Hematopoietic multipotent progenitor cell (in vitro differentiated cells): ENCODE results near the gene ATF7. TPM values are rescaled to one million over a fixed set of nuclear protein-coding genes. Genes with fewer than 3 reads are reported as not detected.
"Not testable (repeated sequence)": the region's sequence is repeated elsewhere in the genome, so short reads cannot be mapped to it uniquely, and the experiment has no call there.

Source experiments
- DNase-seq, 3 donors: peaks; one replicate each; pipeline ENCODE4 v3.0.0-alpha.2; 2011 to 2015; ENCODE audit warnings: low read depth in 2 of 3, low spot score in 2 of 3
- total RNA-seq: library from RNA; depleted of rRNA; stranded (reverse); fragments of >200 nt; gene quantifications from one replicate; pipeline ENCODE4 v1.2.3, GENCODE V29; 2012

The ATF7 gene
- total RNA-seq, 1 donor = 13.5 TPM

- DNase-seq = no peak
Observed at GRCh38 chr12:53568809-53569557, 57.2 kb downstream of the ATF7 start.

DNA sequence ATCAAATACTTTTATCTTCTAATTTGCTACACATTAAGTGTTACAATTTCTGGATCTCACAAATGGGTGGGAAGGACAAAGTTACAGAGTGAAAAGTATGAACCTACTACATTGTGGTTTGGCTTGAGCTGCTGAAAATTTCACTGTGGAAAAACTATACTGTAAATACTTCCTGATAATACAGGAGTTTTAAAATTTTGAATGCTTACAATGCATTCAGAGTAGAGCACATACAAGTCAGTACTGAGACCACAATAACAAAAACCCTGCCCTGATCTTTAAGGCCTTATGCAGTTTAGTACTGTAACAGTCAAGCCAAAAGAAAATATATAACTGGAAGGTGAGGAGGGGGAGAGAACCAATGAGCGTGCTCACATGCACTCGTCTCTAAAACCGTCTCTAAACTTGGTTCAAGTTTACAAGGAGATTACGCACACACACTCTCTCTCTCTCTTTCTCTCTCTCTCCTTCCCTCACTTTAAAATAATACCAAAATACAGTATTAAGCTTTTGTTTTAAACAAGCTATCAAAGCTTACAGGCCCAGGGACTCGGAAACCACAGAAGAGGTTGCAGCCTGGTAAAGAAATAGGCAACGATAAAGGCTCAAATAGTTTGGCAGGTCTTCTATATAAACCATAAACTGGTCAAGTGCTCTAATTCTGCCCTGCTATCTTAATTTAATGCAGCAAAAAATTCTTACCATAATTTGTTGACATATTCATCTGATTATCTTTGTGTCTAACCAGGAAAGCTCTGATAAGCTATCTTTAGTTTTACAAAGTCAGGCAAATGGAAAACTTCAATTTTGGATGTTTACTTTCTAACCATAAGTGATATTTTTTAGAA lies 58.0 kb downstream of the ATF7 start:
- peak in 1 of 3 donors; percentile 17 for DNase-seq

DNA sequence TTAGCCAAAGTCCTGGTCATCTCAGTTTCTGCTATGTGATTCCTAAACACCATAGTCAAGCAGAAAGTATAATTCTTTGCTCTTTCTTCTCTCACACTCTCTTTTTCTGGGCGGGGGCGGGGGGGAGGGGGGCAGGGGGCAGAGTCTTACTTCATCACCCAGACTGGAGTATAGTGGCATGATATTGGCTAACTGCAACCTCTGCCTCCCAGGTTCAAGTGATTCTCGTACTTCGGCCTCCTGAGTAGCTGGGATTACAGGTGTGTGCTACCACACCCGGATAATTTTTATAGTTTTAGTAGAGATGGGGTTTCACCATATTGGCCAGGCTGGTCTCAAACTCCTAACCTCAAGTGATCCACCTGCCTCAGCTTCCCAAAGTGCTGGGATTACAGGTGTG lies 60.8 kb downstream of the ATF7 start:
- not testable (repeated sequence) for DNase-seq

GRCh38 chr12:53564941-53565340 lies 61.2 kb downstream of the ATF7 start:
- DNase-seq = no peak

DNA sequence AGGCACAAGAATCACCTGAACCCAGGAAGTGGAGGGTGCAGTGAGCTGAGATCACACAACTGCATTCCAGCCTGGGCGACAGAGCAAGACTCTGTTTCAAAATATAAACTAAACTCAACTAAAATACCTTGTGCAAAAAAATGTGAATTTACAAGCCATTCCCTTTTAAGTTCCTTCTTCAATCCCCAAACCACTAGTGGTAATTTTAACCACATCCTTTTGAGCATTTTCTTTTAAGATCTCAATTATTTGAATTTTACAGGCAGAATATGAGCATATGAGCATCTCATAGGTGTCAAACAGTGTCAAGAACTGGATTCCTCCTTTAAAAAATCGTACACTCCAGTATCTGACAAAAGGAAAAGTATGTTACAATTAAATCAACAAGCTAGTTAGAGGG lies 61.9 kb downstream of the ATF7 start:
- peak in 1 of 3 donors; percentile 27 for DNase-seq

DNA sequence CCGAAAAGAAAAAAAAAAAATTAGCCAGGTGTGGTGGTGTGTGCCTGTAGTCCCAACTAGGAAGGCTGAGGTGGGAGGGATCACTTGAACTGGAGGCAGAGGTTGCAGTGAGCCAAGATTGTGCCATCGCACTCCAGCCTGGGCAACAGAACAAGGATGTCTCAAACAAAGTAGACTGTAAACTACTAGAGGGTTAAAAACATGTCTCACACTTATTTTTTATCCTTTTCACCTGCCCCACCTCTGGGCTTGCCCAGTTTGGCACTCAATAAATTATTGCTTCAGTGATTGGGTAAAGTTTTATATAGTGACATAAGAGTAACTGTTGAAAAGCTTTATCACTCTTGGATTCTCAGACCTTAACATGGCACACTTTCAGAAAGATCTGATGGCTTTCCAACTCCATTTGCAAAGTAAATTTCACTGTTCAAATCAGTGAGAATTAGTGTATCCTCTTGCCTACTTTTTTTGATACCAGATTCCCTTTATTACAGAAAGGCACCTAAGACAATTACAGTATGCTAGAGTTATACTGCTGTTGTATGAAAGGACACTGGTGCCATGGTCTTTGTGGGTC lies 62.6 kb downstream of the ATF7 start:
- no peak for DNase-seq

- DNase-seq = peak in 1 of 3 donors; percentile 35
Observed at GRCh38 chr12:53561590-53561953, 64.6 kb downstream of the ATF7 start.

DNA sequence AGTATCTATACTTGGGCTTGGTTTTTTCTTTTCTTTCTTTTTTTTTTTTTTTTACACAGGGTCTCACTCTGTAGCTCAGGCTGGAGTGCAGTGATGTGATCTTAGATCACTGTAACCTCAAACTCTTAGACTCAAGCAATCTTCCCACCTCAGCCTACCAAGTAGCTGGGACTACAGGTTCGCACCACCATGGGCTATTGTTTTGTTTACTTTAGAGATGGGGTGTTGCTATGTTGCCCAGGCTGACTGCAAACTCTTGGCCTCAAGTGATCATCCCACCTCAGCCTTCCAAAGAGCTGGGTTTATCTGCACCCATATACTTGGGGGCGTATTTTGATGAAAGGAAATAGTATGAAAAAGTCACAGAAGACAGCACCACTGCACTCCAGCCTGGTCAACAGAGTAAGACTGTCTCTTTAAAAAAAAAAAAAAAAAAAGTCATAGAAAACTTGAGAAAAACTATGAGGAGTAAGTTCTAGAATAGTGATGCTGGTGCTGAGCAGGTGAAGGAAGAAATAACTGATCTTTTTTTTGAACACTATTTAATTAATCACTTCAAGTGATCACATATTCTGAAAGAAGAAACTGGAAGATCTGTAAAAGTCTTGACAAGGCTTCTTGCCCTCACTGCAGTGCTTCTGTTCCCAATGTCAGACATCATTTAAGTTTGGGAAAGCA lies 65.1 kb downstream of the ATF7 start:
- no peak for DNase-seq

- DNase-seq = no peak
Observed at GRCh38 chr12:53560351-53560750, 65.8 kb downstream of the ATF7 start.

- no peak for DNase-seq
Observed at GRCh38 chr12:53558631-53559030, 67.6 kb downstream of the ATF7 start.

DNA sequence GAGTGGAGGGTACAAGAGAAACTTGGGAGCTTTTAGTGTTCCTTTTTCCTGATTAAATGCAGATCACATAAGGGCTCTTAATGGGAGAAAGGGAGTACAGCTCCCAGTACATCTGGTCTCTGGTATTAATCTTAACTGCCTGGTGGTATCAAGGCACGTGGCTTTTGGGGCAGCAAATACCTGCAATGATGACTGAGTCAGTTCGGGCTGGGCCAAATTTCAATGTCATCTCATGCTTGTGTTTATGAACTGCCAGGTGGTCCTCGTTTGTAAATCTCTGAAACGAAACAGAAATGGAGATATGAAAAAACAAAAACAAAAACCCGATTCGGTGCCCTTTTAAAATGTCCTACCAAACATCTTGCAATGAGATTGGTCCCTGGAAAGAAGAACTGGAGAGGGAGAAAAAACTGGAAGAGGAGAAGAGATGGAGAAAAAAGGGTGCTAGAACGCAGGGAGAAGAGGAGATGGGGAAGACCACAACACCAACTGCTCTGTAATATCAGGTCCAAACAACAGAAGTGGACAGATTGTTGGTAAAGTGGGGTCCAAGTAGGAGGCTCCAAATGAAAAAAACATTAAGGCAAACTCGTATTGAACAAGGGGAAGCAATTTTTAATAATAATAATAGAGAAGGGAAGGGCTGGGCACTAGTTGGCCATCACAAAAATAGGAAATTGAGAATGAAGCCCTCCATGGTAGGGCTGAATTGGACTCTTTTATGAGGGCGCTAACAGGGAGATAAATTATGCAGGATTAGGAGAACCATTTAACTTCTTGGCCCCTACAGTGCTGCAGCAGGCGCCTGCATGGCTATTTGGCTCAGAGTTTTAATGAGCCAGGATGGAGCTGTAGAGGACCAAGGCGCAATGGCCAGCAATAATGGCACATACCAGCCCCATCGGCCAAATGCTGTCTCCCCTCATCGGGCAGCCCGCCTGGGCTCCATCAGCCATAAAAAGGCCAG lies 73.5 kb downstream of the ATF7 start:
- DNase-seq = no peak

GRCh38 chr12:53551889-53552291 lies 74.3 kb downstream of the ATF7 start:
- no peak for DNase-seq

- DNase-seq = no peak
Observed at GRCh38 chr12:53550595-53550994, 75.6 kb downstream of the ATF7 start.

DNA sequence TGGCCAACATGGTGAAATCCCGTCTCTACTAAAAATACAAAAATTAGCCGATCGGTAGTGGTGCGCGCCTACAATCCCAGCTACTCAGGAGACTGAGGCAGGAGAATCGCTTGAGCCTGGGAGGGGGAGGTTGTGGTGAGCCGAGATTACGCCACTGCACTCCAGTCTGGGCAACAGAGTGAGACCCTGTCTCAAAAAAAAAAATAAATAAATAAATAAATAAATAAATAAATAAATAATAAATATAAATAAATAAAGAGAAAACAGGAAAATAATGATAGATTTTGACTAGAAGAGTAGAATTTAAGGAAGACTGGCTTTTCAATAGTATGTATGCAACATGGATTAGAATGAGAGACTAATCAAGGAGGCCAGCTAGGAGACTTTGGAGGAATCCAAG lies 76.1 kb downstream of the ATF7 start:
- DNase-seq = not testable (repeated sequence)

- not testable (repeated sequence) for DNase-seq
Observed at GRCh38 chr12:53548354-53548753, 77.8 kb downstream of the ATF7 start.

- peak; percentile 13 to 80 (median 65) for DNase-seq
Observed at GRCh38 chr12:53543539-53543938, 82.6 kb downstream of the ATF7 start.

DNA sequence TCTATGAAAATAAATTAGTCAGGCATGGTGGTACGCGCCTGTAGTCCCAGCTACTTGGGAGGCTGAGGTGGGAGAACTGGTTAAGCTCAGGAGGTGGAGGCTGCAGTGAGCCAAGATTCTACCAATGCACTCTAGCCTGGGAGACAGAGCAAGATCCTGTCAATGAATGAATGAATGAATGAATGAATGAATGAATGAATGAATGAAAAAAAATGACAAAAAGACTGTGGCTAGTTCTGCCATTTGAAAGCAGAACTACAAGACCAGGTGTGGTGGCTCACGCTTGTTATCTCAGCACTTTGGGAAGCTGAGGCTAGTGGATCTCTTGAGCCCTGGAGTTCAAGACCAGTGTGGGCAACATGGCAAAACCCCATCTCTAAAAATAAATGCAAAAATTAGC lies 86.7 kb downstream of the ATF7 start:
- no peak for DNase-seq

DNA sequence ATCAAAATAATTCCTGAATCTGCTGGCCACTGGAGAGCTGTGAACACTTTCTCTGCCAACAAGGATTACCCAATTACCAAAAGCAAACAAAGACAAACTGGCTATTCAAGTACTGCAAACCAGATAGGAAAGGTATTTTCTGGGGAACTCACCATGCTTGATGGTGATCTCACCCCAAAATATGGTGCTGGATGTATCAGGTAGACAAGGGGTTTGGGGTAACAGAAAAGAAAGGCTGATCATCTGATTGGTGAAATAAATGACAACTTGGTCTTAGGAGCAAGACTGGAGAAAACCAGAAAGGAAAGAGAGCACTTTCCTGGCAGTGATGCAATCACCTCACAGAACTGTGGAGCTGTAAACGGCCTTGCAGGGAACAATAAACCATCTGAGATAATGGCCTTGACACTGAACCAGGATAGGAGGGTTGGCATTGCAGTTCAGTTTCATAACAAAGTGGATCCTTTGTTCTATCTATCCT lies 87.9 kb downstream of the ATF7 start:
- DNase-seq = no peak

- DNase-seq = no peak
Observed at GRCh38 chr12:53536962-53537361, 89.2 kb downstream of the ATF7 start.

DNA sequence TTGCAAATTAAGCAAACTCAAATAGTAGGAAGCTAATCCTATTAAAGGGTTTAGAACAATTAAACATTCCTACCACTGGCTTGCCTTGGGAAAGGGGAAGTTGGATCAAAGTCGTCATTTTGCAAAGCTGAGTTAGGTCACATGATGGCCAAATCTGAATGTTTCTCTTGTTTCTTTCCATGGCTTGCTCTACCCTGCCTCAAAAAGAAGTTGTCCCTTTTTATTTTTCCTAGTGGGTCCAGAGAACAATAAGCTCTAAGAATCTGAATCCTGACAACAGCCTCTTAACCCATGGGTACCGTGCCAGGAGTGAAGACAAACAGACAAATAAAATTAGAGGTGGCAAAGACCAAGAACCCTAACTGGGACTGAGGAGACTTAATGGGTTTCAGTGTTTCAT lies 92.7 kb downstream of the ATF7 start:
- DNase-seq = no peak
